ENCODE measurements around the gene ZFP1.

DNA sequence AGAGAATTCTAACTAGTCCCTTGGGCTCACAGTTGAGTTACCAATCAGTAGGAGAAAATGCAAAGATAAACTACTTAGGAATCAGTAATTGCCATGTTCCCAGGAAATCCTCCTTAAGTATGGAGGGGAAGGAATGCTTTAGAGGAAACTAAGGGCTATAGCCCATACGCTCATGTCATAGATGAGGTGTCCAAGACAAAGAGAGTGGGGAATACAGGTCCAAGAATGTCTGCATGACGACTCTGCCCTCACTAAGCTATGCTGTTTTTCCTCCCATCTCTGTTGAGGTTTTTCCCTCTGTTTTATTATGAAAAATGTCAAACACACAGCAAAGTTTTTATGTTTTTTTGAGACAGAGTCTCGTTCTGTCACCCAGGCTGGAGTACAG is 47.7 kb upstream of the ZFP1 start:
- TF ChIP-seq, protein P1, sequence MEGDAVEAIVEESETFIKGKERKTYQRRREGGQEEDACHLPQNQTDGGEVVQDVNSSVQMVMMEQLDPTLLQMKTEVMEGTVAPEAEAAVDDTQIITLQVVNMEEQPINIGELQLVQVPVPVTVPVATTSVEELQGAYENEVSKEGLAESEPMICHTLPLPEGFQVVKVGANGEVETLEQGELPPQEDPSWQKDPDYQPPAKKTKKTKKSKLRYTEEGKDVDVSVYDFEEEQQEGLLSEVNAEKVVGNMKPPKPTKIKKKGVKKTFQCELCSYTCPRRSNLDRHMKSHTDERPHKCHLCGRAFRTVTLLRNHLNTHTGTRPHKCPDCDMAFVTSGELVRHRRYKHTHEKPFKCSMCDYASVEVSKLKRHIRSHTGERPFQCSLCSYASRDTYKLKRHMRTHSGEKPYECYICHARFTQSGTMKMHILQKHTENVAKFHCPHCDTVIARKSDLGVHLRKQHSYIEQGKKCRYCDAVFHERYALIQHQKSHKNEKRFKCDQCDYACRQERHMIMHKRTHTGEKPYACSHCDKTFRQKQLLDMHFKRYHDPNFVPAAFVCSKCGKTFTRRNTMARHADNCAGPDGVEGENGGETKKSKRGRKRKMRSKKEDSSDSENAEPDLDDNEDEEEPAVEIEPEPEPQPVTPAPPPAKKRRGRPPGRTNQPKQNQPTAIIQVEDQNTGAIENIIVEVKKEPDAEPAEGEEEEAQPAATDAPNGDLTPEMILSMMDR (IDR thresholded peaks at IDR 0.05), result no peak
- no peak for TF ChIP-seq POLR2AphosphoS5 (IDR thresholded peaks at IDR 0.05)
